SK-N-SH (cell line): ENCODE measurements around the gene BIRC5. TPM values are rescaled to one million over a fixed set of nuclear protein-coding genes. Genes with fewer than 3 reads are reported as not detected.

ENCODE experiments used
- CTCF ChIA-PET: fragments of 300-600, 350-600 bp; formaldehyde crosslinking; extraction: SDS; loops from one replicate; lab custom pipeline; 2021; lab: Yijun Ruan, JAX
- POLR2A ChIA-PET: fragments of 350-600 bp; sonication (Branson Sonifier 250); formaldehyde crosslinking; extraction: SDS; loops from one replicate; lab custom pipeline; 2020; ENCODE audit warnings: antibody characterized with exemption, inconsistent platforms; lab: Yijun Ruan, JAX
- DNase-seq: peaks from one replicate; pipeline ENCODE4 v3.0.0; 2012
- H2AFZ ChIP-seq: fragments of 200-600 bp; sonication (generic); 2 replicates; pipeline ENCODE4 v1.8.1; 2016; ENCODE audit warnings: antibody characterized with exemption, mild to moderate bottlenecking, low read depth
- H3F3A ChIP-seq: fragments of 200-600 bp; sonication (generic); replicated peaks from 2 replicates; pipeline ENCODE3; 2016; ENCODE audit warnings: antibody characterized with exemption, mild to moderate bottlenecking; ENCODE audit not compliant: insufficient read depth
- H3K27ac ChIP-seq, 2 experiments: fragments of 200-500 bp in 1 of 2; fragments of 200-600 bp in 1 of 2; sonication (Bioruptor generic) in 1 of 2; sonication (generic), shearing (Covaris generic) in 1 of 2; 2 replicates each; pipeline versions ENCODE4 v1.5.1 to v1.6.1; 2014 to 2016; ENCODE audit warnings: low read depth in 2 of 2, inconsistent platforms in 1 of 2, low read length in 1 of 2, mild to moderate bottlenecking in 1 of 2, mixed read lengths in 1 of 2
- H3K27me3 ChIP-seq: fragments of 200-600 bp; sonication (generic), shearing (Covaris generic); 2 replicates; pipeline ENCODE4 v1.6.1; 2016; ENCODE audit warnings: mixed run types; ENCODE audit not compliant: insufficient read depth
- H3K36me3 ChIP-seq, 2 experiments: fragments of 200-500 bp in 1 of 2; fragments of 200-600 bp in 1 of 2; sonication (Bioruptor generic) in 1 of 2; sonication (generic) in 1 of 2; replicated peaks in 1 of 2; 2 replicates each; pipeline versions ENCODE3 to v1.5.1; 2014 to 2016; ENCODE audit warnings: low read length in 1 of 2, mild to moderate bottlenecking in 1 of 2; ENCODE audit not compliant: insufficient read depth in 2 of 2, control insufficient read depth in 1 of 2
- H3K4me1 ChIP-seq, 2 experiments: fragments of 200-500 bp in 1 of 2; fragments of 200-600 bp in 1 of 2; sonication (Bioruptor generic) in 1 of 2; sonication (generic), shearing (Covaris generic) in 1 of 2; 2 replicates each; pipeline versions ENCODE4 v1.5.1 to v1.6.1; 2014 to 2016; ENCODE audit warnings: low read depth in 1 of 2, low read length in 1 of 2, mixed run types in 1 of 2; ENCODE audit not compliant: insufficient read depth in 2 of 2, control insufficient read depth in 1 of 2
- H3K4me2 ChIP-seq: fragments of 200-600 bp; sonication (generic), shearing (Covaris generic); 2 replicates; pipeline ENCODE4 v1.6.1; 2017; ENCODE audit warnings: mixed run types
- H3K4me3 ChIP-seq, 2 experiments: fragments of 200-500 bp in 1 of 2; fragments of 200-600 bp in 1 of 2; sonication (Bioruptor generic) in 1 of 2; sonication (generic), shearing (Covaris generic) in 1 of 2; 2 replicates each; pipeline versions ENCODE4 v1.5.1 to v1.8.1; 2014 to 2016; ENCODE audit warnings: low read depth in 2 of 2, inconsistent platforms in 1 of 2, low read length in 1 of 2, mild to moderate bottlenecking in 1 of 2, mixed read lengths in 1 of 2, moderate library complexity in 1 of 2
- H3K79me2 ChIP-seq: fragments of 200-600 bp; sonication (generic); 2 replicates; pipeline ENCODE4 v1.8.1; 2017; ENCODE audit warnings: mild to moderate bottlenecking; ENCODE audit not compliant: insufficient read depth
- H3K9ac ChIP-seq: fragments of 200-600 bp; sonication (generic); 2 replicates; pipeline ENCODE4 v1.6.1; 2017; ENCODE audit warnings: mixed run types
- H3K9me2 ChIP-seq: fragments of 200-600 bp; sonication (generic); 2 replicates; pipeline ENCODE4 v1.6.1; 2017; ENCODE audit warnings: mixed run types
- H3K9me3 ChIP-seq: fragments of 200-600 bp; sonication (generic); 2 replicates; pipeline ENCODE4 v1.6.1; 2017; ENCODE audit warnings: mixed run types, mild to moderate bottlenecking, moderate library complexity
- H4K20me1 ChIP-seq: fragments of 200-600 bp; sonication (generic); 2 replicates; pipeline ENCODE4 v1.6.1; 2017; ENCODE audit warnings: mild to moderate bottlenecking, mixed run types; ENCODE audit not compliant: insufficient read depth
- CHD2 ChIP-seq: fragments of 150-350 bp; IDR thresholded peaks from 2 replicates; pipeline ENCODE4 v1.6.1; 2018; ENCODE audit warnings: low read length; ENCODE audit not compliant: partially characterized antibody
- CTCF ChIP-seq: fragments of 200-600 bp; sonication (generic); IDR thresholded peaks from 2 replicates; pipeline ENCODE4 v1.6.1; 2017; ENCODE audit warnings: antibody characterized with exemption, mild to moderate bottlenecking, moderate library complexity
- EP300 ChIP-seq, 2 experiments: IDR thresholded peaks; 2 replicates each; pipeline versions ENCODE4 v1.4.0 to v1.6.1; 2012; ENCODE audit warnings: borderline replicate concordance in 1 of 2, low read depth in 1 of 2, low read length in 1 of 2
- EZH2phosphoT487 ChIP-seq: fragments of 200-600 bp; sonication (generic); IDR thresholded peaks from 2 replicates; pipeline ENCODE4 v1.6.1; 2017; ENCODE audit warnings: low read depth, mixed run types, mild to moderate bottlenecking, antibody characterized with exemption, moderate library complexity, borderline replicate concordance
- FOXJ3 ChIP-seq: sonication (generic); formaldehyde crosslinking; IDR thresholded peaks from 2 replicates; pipeline ENCODE4 v1.5.1; 2020; ENCODE audit warnings: mild to moderate bottlenecking, missing genetic modification reagents
- GATA2 ChIP-seq: sonication (generic); formaldehyde crosslinking; IDR thresholded peaks from 2 replicates; pipeline ENCODE4 v1.5.0; 2020; ENCODE audit warnings: mild to moderate bottlenecking, missing genetic modification reagents
- IRF3 ChIP-seq: fragments of 150-350 bp; IDR thresholded peaks from 2 replicates; pipeline ENCODE4 v1.6.1; 2016; ENCODE audit warnings: mild to moderate bottlenecking, low read depth, low read length
- MEF2A ChIP-seq: IDR thresholded peaks from 2 replicates; pipeline ENCODE4 v1.4.0; 2012; ENCODE audit warnings: low read depth, borderline replicate concordance
- MXI1 ChIP-seq: IDR thresholded peaks from 2 replicates; pipeline ENCODE4 v1.6.1; 2012; ENCODE audit warnings: mild to moderate bottlenecking, low read depth, low read length, improper control_type of control experiment
- NFIC ChIP-seq: IDR thresholded peaks from 2 replicates; pipeline ENCODE4 v1.4.0; 2012; ENCODE audit warnings: borderline replicate concordance
- NRF1 ChIP-seq: IDR thresholded peaks from 2 replicates; pipeline ENCODE4 v1.6.1; 2012; ENCODE audit warnings: low read depth, mild to moderate bottlenecking, low read length
- RAD21 ChIP-seq: IDR thresholded peaks from 2 replicates; pipeline ENCODE4 v1.6.1; 2012; ENCODE audit warnings: mild to moderate bottlenecking, low read length
- RCOR1 ChIP-seq: fragments of 150-350 bp; IDR thresholded peaks from 2 replicates; pipeline ENCODE4 v1.6.1; 2017; ENCODE audit warnings: antibody characterized with exemption, low read length
- RFX5 ChIP-seq: IDR thresholded peaks from 2 replicates; pipeline ENCODE4 v1.6.1; 2012; ENCODE audit warnings: mild to moderate bottlenecking, improper control_type of control experiment, low read length
- RXRA ChIP-seq: IDR thresholded peaks from 2 replicates; pipeline ENCODE4 v1.4.0; 2012; ENCODE audit warnings: low read depth, mild to moderate bottlenecking, borderline replicate concordance
- TCF12 ChIP-seq: IDR thresholded peaks from 2 replicates; pipeline ENCODE4 v1.4.0; 2012
- YY1 ChIP-seq: IDR thresholded peaks from 2 replicates; pipeline ENCODE4 v1.4.0; 2012; ENCODE audit warnings: low read depth, mild to moderate bottlenecking
- WGBS: methylation state at CpG from one replicate; pipeline ENCODE4 v1.1.6; 2017; ENCODE audit warnings: low lambda C conversion rate; 5-methylcytosine and 5-hydroxymethylcytosine counted together
- polyA plus RNA-seq, 3 experiments: library from polyadenylated mRNA; depleted of rRNA; stranded (reverse); fragments of >200 nt; gene quantifications; 2 replicates each; pipeline ENCODE4 v1.2.3, GENCODE V29; 2012
- TF ChIP-seq, protein P1 (sequence below): IDR thresholded peaks from 2 replicates; pipeline ENCODE4; 2012
- TF ChIP-seq, protein P2 (sequence below): IDR thresholded peaks from 2 replicates; pipeline ENCODE4 v1.4.0; 2012; ENCODE audit warnings: low read depth, borderline replicate concordance

BIRC5 gene
- polyA plus RNA-seq, 1 of the 3 experiments (the other 2 are of a cell fraction): 31.4 TPM

GRCh38 chr17:78256707-78257591, 42.9 kb downstream of the BIRC5 start:
- no peaks in the 10 kb centered on the region for H3K9me2 ChIP-seq
- ChIA-PET POLR2A (interaction anchor here (0.6 to 2.5 kb wide), 9 partner anchors 9 to 99 kb away, joined by 3 to 6 read pairs (median 3); no protein-coding TSS in a partner anchor), CTCF (interaction anchor here (0.6 to 4.8 kb wide), 11 partner anchors 12 to 452 kb away, joined by 3 to 30 read pairs (median 6); no protein-coding TSS in a partner anchor)
- no peaks in the 10 kb centered on the region for H3F3A ChIP-seq
- no peaks in the 10 kb centered on the region for H3K9me3 ChIP-seq
- H3K4me3 ChIP-seq: no peak overlapping the region
- no peaks in the 10 kb centered on the region for H3K36me3 ChIP-seq
- H3K27ac ChIP-seq: peak overlapping the region; percentile 18 to 99; a peak in 3 of 4 replicates
- H3K4me2 ChIP-seq: no peak overlapping the region
- peak; percentile 78 for DNase-seq
- H2AFZ ChIP-seq: no peak overlapping the region
- no peaks in the 10 kb centered on the region for H3K27me3 ChIP-seq
- no peak overlapping the region for H3K9ac ChIP-seq
- WGBS: 53% methylated on average over 17 of the region's 18 CpGs
- H4K20me1 ChIP-seq: no peaks in the 10 kb centered on the region
- peaks cover 5 to 73% of the 10 kb centered on the region in 2 experiments; a peak in 2 of 4 replicates for H3K4me1 ChIP-seq
- TF ChIP-seq MXI1 (peak; percentile 50; the same call in 1 of the 2 replicates), RAD21 (peak; percentile 22; the same call in 1 of the 2 replicates), RXRA (no peak), FOXJ3 (CRISPR knock-in tag) (peak; percentile 61; the same call in 1 of the 2 replicates), CHD2 (peak; percentile 96), RCOR1 (peak; percentile 80; the same call in 1 of the 2 replicates), NFIC (no peak), GATA2 (CRISPR knock-in tag) (peak; percentile 94), TCF12 (no peak; the same call in 1 of the 2 replicates), EP300 (IDR thresholded peaks at IDR 0.05; ENCODE audit: borderline replicate concordance in 1 of 2, low read depth in 1 of 2, low read length in 1 of 2) (peak in 1 of 2 experiments; percentile 96; a peak in 2 of 4 replicates)
- TF ChIP-seq, protein P1, sequence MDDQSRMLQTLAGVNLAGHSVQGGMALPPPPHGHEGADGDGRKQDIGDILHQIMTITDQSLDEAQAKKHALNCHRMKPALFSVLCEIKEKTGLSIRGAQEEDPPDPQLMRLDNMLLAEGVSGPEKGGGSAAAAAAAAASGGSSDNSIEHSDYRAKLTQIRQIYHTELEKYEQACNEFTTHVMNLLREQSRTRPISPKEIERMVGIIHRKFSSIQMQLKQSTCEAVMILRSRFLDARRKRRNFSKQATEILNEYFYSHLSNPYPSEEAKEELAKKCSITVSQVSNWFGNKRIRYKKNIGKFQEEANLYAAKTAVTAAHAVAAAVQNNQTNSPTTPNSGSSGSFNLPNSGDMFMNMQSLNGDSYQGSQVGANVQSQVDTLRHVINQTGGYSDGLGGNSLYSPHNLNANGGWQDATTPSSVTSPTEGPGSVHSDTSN: no peak
- H3K79me2 ChIP-seq: no peaks in the 10 kb centered on the region

DNA sequence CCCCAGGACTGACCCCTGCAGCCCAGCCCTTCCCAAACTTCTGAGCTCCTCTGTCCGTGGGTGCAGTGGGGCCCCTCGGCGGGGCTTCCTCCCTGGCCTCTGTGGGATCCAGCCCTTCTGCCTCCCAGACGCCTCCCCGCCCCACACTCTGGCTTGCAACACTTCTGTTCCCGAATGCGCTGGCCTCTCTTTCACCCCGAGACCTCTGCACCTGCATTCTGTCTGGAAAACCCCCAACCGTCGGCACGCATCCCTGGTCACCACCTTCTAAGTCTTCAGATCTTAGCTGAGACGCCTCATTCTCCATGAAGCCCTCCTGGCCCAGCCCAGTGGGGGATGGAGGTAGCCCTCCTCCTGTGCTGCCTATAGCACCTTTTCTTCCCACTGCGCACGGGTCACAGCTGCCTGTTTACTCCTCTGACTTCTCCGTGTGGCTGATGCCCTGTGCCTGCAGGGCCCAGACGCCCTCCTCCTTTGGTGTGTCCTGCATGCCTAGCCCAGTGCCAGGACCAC, 43.8 kb downstream of the BIRC5 start:
- no peak overlapping the region for H3K9ac ChIP-seq
- no peaks in the 10 kb centered on the region for H4K20me1 ChIP-seq
- peaks cover 5 to 67% of the 10 kb centered on the region in 2 experiments; a peak in 2 of 4 replicates for H3K4me1 ChIP-seq
- H3K4me2 ChIP-seq: no peak overlapping the region
- no peaks in the 10 kb centered on the region for H3K79me2 ChIP-seq
- H3K27me3 ChIP-seq: no peaks in the 10 kb centered on the region
- ChIA-PET POLR2A (interaction anchor here (1.0 to 2.5 kb wide), 4 partner anchors 12 to 87 kb away, joined by 3 to 13 read pairs (median 4); no protein-coding TSS in a partner anchor), CTCF (interaction anchor here (0.9 to 4.8 kb wide), 5 partner anchors 32 to 164 kb away, joined by 3 to 30 read pairs (median 6); no protein-coding TSS in a partner anchor)
- H2AFZ ChIP-seq: no peak overlapping the region
- no peak overlapping the region for H3K4me3 ChIP-seq
- peak overlapping the region in 1 of 2 experiments; percentile 99; a peak in 3 of 4 replicates for H3K27ac ChIP-seq
- WGBS: 77% methylated on average over 15 of the region's 16 CpGs
- H3K9me2 ChIP-seq: no peaks in the 10 kb centered on the region
- DNase-seq: peak; percentile 63
- no peaks in the 10 kb centered on the region for H3F3A ChIP-seq
- H3K36me3 ChIP-seq: no peaks in the 10 kb centered on the region
- H3K9me3 ChIP-seq: no peaks in the 10 kb centered on the region
- TF ChIP-seq EZH2phosphoT487 (no peak), MEF2A (no peak), RFX5 (no peak), YY1 (no peak), IRF3 (no peak), GATA2 (CRISPR knock-in tag) (no peak), CTCF (no peak), NRF1 (no peak), NFIC (no peak)
- TF ChIP-seq, protein P2, sequence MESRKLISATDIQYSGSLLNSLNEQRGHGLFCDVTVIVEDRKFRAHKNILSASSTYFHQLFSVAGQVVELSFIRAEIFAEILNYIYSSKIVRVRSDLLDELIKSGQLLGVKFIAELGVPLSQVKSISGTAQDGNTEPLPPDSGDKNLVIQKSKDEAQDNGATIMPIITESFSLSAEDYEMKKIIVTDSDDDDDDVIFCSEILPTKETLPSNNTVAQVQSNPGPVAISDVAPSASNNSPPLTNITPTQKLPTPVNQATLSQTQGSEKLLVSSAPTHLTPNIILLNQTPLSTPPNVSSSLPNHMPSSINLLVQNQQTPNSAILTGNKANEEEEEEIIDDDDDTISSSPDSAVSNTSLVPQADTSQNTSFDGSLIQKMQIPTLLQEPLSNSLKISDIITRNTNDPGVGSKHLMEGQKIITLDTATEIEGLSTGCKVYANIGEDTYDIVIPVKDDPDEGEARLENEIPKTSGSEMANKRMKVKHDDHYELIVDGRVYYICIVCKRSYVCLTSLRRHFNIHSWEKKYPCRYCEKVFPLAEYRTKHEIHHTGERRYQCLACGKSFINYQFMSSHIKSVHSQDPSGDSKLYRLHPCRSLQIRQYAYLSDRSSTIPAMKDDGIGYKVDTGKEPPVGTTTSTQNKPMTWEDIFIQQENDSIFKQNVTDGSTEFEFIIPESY: no peak
